ENCODE data around the gene CTNND2. TPM values are rescaled to one million over a fixed set of nuclear protein-coding genes. Genes with fewer than 3 reads are reported as not detected.

Gene CTNND2
- total and polyA plus RNA-seq, 9 of the 15 experiments (the other 6 are each of a cell fraction or from before 2014, with no cell fraction given), result 0.03 to 0.35 TPM; not detected in 7

DNA sequence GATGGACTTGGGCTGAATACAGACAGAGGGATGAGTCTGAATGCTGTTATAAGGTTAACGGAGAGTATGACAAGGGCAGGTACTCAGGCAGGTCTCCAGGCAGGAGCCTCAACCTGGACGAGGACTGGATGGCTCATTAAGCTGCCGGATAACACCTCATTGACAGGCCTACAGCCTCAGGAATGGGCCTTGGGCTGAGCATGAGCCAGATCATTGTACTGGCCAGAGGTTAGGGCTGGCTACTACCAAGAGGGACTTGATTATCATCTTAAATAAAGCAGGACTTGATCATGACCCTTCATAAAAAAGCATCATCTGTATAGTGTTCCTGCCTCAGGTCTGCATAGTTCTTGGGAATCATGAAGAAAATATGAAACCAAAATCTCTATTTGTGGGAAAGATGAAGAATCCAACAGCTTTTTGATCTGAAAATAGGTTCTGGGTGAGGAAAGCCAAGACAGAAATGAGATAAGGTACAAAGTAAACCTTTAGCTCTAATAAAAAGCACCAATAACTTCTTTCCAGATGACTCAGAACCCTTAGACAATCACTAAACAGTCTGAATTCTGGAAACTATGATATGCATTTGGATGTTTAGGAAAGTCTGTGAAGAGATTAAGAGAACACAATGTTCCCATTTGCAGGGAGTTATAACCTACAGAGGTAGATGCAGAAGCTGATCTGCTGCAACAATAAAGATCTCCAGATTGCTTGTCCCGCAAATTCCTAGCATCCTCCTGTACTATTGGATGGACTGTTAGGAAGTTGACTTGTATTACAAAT, 343.1 kb downstream of the CTNND2 start (continued):
- TF ChIP-seq ZEB2 (IDR thresholded peaks at IDR 0.05) (no peak), NONO (IDR thresholded peaks at IDR 0.05; ENCODE audit: low read depth in 2 of 2, low read length in 1 of 2) (no peak)

DNA sequence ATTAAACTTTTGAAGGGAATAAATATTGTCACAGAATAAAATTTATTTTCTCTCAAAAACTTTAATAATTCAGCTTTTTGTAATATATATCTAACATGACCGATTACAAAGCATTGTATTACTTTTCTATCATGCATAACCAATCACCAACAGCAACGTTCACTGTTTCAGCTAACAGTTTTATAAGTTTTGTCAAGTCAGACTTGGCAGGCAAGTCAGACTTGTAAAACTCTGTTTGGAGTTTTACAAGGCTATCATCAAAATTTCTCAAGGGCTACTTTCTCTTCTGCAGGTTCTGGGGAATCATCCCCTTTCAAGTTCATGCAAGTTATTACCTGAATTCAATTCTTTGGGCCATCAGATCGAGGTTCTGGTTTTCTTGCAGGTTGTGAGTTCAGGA, 347.2 kb downstream of the CTNND2 start:
- Histone ChIP-seq H4K20me1 (replicated peaks; ENCODE audit: control insufficient read depth, insufficient read depth, low read length) (no peaks in the 10 kb centered on the region), H3K36me3 (ENCODE audit: control insufficient read depth, insufficient read depth, low read length) (no peaks in the 10 kb centered on the region), H3K79me2 (ENCODE audit: control insufficient read depth, insufficient read depth, low read length) (no peaks in the 10 kb centered on the region), H3K4me3 (no peak overlapping the region), H3K4me2 (ENCODE audit: insufficient read depth, low read length) (no peak overlapping the region), H2AFZ (ENCODE audit: low read depth, low read length) (no peak overlapping the region), H3K27me3 (ENCODE audit: control insufficient read depth in 2 of 2, insufficient read depth in 2 of 2, low read length in 2 of 2) (no peaks in the 10 kb centered on the region), H3K4me1 (replicated peaks in 1 of 2; ENCODE audit: control insufficient read depth in 2 of 2, insufficient read depth in 2 of 2, low read length in 2 of 2) (no peaks in the 10 kb centered on the region), H3K9me3 (replicated peaks; ENCODE audit: control insufficient read depth, insufficient read depth, low read depth, low read length) (no peaks in the 10 kb centered on the region), H3K27ac (ENCODE audit: extremely low read depth, low read depth, low read length) (no peak overlapping the region), H3K9ac (ENCODE audit: insufficient read depth in 1 of 2, low read depth in 2 of 2, low read length in 2 of 2) (no peak overlapping the region), H3K9me1 (ENCODE audit: control insufficient read depth, insufficient read depth, low read length) (no peaks in the 10 kb centered on the region)
- TF ChIP-seq, protein P1, sequence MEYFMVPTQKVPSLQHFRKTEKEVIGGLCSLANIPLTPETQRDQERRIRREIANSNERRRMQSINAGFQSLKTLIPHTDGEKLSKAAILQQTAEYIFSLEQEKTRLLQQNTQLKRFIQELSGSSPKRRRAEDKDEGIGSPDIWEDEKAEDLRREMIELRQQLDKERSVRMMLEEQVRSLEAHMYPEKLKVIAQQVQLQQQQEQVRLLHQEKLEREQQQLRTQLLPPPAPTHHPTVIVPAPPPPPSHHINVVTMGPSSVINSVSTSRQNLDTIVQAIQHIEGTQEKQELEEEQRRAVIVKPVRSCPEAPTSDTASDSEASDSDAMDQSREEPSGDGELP (CRISPR knock-in tag; IDR thresholded peaks at IDR 0.05; ENCODE audit: borderline replicate concordance), result no peak
- TF ChIP-seq MTA1 (IDR thresholded peaks at IDR 0.05; ENCODE audit: borderline replicate concordance), result no peak
- TF ChIP-seq HDAC6 (IDR thresholded peaks at IDR 0.05; ENCODE audit: low read depth, low read length), result no peak
- TF ChIP-seq RFX7 (CRISPR knock-in tag; IDR thresholded peaks at IDR 0.05), result no peak
- TF ChIP-seq ZKSCAN8 (CRISPR knock-in tag; IDR thresholded peaks at IDR 0.05), result no peak
- TF ChIP-seq STAG1 (CRISPR knock-in tag; IDR thresholded peaks at IDR 0.05; ENCODE audit: borderline replicate concordance), result no peak
- FAIRE-seq, result no peak
- intact Hi-C loops (cut with micrococcal nuclease) (no loop called here), in situ Hi-C loops (cut with MboI) (no loop called here)
- DNase-seq (ENCODE audit: extremely low read depth in 1 of 4, low spot score in 3 of 4), result no peak
- CTCF ChIA-PET (ENCODE audit: low intra/inter-chr PET ratio), result no interaction called here
- no peak for ATAC-seq
- POLR2A ChIA-PET, result interaction anchor here (1.4 kb wide), 1 partner anchor 28 kb away, joined by 4 read pairs; no protein-coding TSS in a partner anchor
- 0% methylated on average over 3 of the region's 3 CpGs for WGBS (ENCODE audit: insufficient coverage, low coverage, missing lambda C conversion rate)
- BruUV-seq (replicated peaks), result no TSS peak

All from K562 (cell line).